SJSA1 (cell line): ENCODE measurements around the gene FRMPD2. TPM values are rescaled to one million over a fixed set of nuclear protein-coding genes. Genes with fewer than 3 reads are reported as not detected.
A peak's percentile ranks its signal among the peaks of the same experiment; 100 is the strongest.
"Not testable (repeated sequence)": the region's sequence is repeated elsewhere in the genome, so short reads cannot be mapped to it uniquely, and the experiment has no call there.

Experiments used
- DNase-seq, 2 experiments: peaks; one replicate each; pipeline ENCODE4 v3.0.0-alpha.2; 2015 to 2020; ENCODE audit warnings: low spot score in 2 of 2, low read depth in 1 of 2
- H3K27ac ChIP-seq: fragments of 250-450 bp; sonication (Bioruptor Pico); 2 replicates; pipeline ENCODE4 v1.5.1; 2020; ENCODE audit warnings: mild to moderate bottlenecking, moderate library complexity
- H3K27me3 ChIP-seq: fragments of 250-450 bp; sonication (Bioruptor Pico); replicated peaks from 2 replicates; pipeline ENCODE4 v1.5.1; 2020; ENCODE audit warnings: mild to moderate bottlenecking, moderate library complexity
- H3K36me3 ChIP-seq: fragments of 250-450 bp; sonication (Bioruptor Pico); 2 replicates; pipeline ENCODE4 v1.5.1; 2020; ENCODE audit warnings: mild to moderate bottlenecking
- H3K4me1 ChIP-seq: fragments of 250-450 bp; sonication (Bioruptor Pico); replicated peaks from 2 replicates; pipeline ENCODE4 v1.6.1; 2021; ENCODE audit warnings: mild to moderate bottlenecking
- H3K4me3 ChIP-seq: fragments of 250-450 bp; sonication (Bioruptor Pico); 2 replicates; pipeline ENCODE4 v1.5.1; 2020; ENCODE audit warnings: mild to moderate bottlenecking
- H3K9me3 ChIP-seq: fragments of 250-450 bp; sonication (Bioruptor Pico); replicated peaks from 2 replicates; pipeline ENCODE4 v1.5.1; 2020; ENCODE audit warnings: mild to moderate bottlenecking
- total RNA-seq: library from RNA; depleted of rRNA; stranded (reverse); fragments of >200 nt; shearing (Covaris generic); gene quantifications from 2 replicates; pipeline ENCODE4 v1.2.3, GENCODE V29; 2014

Gene FRMPD2
- total RNA-seq, 1 experiment from 2014 or later, result 0.03 TPM

DNA sequence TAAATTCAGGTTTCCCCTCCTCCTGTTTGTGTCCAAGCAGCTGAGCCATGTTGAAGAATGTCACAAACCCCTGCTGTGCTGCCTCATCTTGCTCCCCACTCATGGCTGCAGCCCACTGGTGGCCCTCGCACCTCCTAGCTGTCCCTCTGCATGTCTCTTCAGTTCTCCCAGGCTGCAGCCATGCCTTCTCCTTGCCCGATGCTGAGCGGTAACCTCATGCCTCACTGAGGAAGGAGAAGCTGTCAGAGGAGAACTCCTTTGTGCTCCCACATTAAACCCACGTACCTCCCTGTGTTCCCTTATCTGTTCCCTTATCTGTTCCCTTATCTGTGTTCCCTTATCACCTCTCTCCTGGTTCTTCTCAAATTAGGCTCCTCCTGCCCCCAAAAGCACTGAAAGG, 10.3 kb upstream of the FRMPD2 start:
- H3K27ac ChIP-seq, result no peak overlapping the region
- DNase-seq, result no peak
- H3K27me3 ChIP-seq, result no peaks in the 10 kb centered on the region
- peaks cover 10% of the 10 kb centered on the region for H3K9me3 ChIP-seq
- 0 out of 2 replicates have a peak, but pooled peaks cover 4% of the 10 kb centered on the region for H3K4me1 ChIP-seq
- no peaks in the 10 kb centered on the region for H3K36me3 ChIP-seq
- no peak overlapping the region for H3K4me3 ChIP-seq

DNA sequence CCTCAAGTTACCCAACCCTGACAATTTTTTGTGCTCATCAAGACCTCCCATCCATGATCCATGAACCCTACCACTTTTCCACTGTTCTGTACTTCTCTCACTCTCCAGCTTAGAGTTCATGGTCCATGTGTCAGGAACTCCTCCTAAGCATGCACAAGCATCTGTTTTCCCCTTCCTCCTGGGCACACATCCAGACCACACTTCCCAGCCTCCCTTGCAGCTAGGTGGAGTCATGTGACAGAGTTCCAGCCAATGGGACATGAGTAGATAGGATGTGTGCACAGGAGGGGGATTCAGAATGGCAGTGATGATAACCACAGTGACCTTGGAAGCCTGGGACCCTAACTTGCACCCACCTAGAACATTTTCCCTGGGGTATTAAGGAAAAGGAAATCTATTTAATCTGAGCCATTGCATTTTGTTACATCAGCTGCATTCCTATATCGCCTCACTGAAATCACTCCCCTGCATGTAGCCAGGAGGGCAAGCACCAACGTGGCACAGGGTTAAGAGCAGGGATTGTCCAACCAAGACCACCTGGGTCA, 9.6 kb upstream of the FRMPD2 start:
- no peak overlapping the region for H3K27ac ChIP-seq
- no peaks in the 10 kb centered on the region for H3K27me3 ChIP-seq
- H3K4me1 ChIP-seq, result no peaks in the 10 kb centered on the region
- DNase-seq, result no peak
- no peaks in the 10 kb centered on the region for H3K36me3 ChIP-seq
- peaks cover 12% of the 10 kb centered on the region for H3K9me3 ChIP-seq
- H3K4me3 ChIP-seq, result no peak overlapping the region

DNA sequence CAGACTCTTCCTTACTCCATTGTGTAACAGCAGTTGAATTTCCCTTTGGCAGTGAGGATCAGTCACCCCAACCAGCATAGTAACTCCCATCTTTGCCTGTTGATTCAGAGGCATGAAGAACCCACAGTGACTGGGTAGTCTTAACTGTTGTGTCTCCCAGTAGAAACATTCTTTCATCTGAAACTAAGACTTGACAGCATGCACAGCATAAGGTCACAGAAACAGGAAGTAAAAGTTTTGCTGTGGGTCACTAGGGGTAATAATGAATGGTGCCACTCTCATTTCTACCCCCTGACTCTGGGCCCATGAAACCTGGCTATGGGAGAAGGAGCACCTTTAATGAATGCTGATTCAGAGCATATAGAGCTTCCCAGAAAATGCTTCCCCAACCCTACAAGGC, 8.3 kb upstream of the FRMPD2 start:
- Histone ChIP-seq H3K27me3 (no peaks in the 10 kb centered on the region), H3K9me3 (peaks cover 12% of the 10 kb centered on the region), H3K4me3 (no peak overlapping the region), H3K27ac (no peak overlapping the region), H3K36me3 (no peaks in the 10 kb centered on the region), H3K4me1 (no peaks in the 10 kb centered on the region)
- no peak for DNase-seq

DNA sequence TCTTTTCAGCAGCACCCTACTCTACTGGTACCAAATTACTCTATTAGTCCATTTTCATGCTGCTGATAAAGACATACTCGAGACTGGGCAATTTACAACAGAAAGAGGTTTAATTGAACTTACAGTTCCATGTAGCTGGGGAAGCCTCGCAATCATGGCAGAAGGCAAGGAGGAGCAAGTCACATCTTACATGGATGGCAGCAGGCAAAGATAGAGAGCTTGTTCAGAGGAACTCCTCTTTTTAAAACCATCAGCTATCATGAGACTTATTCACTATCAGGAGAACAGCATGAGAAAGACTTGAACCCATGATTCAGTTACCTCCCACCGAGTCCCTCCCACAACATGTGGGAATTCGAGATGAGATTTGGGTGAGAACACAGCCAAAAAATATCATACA, 7.2 kb upstream of the FRMPD2 start:
- not testable (repeated sequence) for H3K27me3 ChIP-seq, H3K4me1 ChIP-seq, DNase-seq, H3K4me3 ChIP-seq, H3K36me3 ChIP-seq, H3K27ac ChIP-seq
- peaks cover 12% of the 10 kb centered on the region for H3K9me3 ChIP-seq

DNA sequence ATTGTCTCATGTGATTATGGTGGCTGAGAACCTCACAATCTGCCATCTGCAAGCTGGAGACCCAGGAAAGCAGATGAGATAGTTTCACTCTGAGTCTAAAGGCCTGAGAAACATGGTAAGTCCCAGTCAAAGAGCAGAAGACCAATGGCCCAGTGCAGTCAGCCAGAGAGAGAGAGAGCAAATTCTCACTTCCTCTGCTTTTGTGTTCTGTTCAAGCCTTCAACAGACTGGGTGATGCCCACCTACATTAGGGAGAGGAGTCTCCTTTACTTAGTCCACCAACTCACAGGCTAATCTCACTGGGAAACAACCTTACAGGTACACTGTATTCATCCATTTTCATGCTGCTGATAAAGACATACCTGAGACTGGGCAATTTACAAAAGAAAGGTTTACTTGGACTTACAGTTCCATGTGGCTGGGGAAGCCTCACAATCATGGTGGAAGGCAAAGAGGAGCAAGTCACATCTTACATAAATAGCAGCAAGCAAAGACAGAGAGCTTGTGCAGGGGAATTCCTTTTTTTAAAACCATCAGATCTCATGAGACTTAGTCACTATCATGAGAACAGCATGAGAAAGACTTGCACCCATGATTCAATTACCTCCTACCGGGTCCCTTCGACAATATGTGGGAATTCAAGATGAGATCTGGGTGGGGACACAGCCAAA, 4.7 kb upstream of the FRMPD2 start:
- peaks cover 3% of the 10 kb centered on the region for H3K4me1 ChIP-seq
- no peak overlapping the region for H3K4me3 ChIP-seq
- no peak overlapping the region for H3K27ac ChIP-seq
- H3K27me3 ChIP-seq, result 0 out of 2 replicates have a peak, but pooled peaks cover 2% of the 10 kb centered on the region
- no peaks in the 10 kb centered on the region for H3K36me3 ChIP-seq
- DNase-seq, result no peak
- peaks cover 12% of the 10 kb centered on the region for H3K9me3 ChIP-seq

DNA sequence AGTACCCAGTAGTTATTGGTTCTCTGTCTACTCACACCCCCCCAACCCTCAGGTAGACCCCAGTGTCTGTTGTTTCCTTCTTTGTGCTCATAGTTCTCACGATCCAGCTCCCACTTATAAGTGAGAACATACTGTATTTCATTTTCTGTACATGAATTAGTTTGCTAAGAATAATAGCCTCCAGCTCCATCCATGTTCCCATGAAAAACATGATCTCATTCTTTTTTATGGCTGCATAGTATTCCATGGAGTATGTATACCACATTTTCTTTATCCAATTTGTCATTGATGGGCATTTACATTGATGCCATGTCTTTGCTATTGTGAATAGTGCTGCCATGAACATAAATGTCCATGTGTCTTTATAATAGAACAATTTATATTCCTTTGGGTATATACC, 2.6 kb upstream of the FRMPD2 start:
- H3K4me3 ChIP-seq, result no peak overlapping the region
- 0 out of 2 replicates have a peak, but pooled peaks cover 2% of the 10 kb centered on the region for H3K27me3 ChIP-seq
- peaks cover 7% of the 10 kb centered on the region for H3K4me1 ChIP-seq
- H3K36me3 ChIP-seq, result no peaks in the 10 kb centered on the region
- DNase-seq, result no peak
- no peak overlapping the region for H3K27ac ChIP-seq
- peaks cover 8% of the 10 kb centered on the region for H3K9me3 ChIP-seq

DNA sequence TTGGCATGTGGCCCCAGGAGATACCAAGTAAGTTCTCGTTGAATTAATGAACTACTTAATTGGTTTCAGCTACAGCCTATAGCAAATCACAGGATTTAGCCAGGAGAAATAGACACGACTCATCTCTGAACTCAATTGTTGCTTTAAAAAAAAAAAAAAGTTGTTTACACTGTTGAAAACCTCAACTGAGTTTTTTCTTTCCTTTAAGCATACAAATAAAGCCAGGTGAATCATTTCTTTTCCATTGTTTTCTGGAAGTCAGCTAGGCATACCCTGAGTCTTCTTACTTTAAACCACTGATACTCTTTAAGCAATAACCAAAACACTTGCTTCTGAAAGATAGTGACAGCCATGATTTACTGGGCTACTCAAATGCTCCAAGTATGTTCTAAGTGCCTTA, 755 bp downstream of the FRMPD2 start:
- peak in 1 of 2 experiments; percentile 28 for DNase-seq
- H3K9me3 ChIP-seq, result no peaks in the 10 kb centered on the region
- peaks cover 7% of the 10 kb centered on the region for H3K4me1 ChIP-seq
- H3K27ac ChIP-seq, result no peak overlapping the region
- no peaks in the 10 kb centered on the region for H3K36me3 ChIP-seq
- 0 out of 2 replicates have a peak, but pooled peaks cover 2% of the 10 kb centered on the region for H3K27me3 ChIP-seq
- no peak overlapping the region for H3K4me3 ChIP-seq

DNA sequence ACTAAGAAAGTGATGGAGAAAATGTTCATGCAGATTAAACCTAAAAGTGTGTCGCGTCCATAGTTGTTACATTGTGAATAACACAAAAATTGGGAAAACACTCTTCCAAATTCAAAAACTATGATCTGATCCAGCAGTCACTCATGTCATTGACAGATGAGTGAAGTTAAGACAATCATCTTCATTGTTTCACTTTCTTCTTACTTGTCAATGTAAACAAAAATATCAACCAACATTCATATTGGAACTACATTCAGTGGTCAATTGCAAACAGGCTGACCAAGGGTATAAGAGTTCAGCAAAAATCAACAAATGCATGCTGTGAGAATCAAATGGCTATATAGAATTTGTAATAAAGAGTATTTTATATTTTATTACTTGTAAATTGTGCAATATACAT, 1.8 kb downstream of the FRMPD2 start:
- H3K27me3 ChIP-seq, result 0 out of 2 replicates have a peak, but pooled peaks cover 2% of the 10 kb centered on the region
- H3K36me3 ChIP-seq, result no peaks in the 10 kb centered on the region
- H3K9me3 ChIP-seq, result no peaks in the 10 kb centered on the region
- H3K4me1 ChIP-seq, result peaks cover 7% of the 10 kb centered on the region
- no peak overlapping the region for H3K27ac ChIP-seq
- no peak for DNase-seq
- H3K4me3 ChIP-seq, result no peak overlapping the region

DNA sequence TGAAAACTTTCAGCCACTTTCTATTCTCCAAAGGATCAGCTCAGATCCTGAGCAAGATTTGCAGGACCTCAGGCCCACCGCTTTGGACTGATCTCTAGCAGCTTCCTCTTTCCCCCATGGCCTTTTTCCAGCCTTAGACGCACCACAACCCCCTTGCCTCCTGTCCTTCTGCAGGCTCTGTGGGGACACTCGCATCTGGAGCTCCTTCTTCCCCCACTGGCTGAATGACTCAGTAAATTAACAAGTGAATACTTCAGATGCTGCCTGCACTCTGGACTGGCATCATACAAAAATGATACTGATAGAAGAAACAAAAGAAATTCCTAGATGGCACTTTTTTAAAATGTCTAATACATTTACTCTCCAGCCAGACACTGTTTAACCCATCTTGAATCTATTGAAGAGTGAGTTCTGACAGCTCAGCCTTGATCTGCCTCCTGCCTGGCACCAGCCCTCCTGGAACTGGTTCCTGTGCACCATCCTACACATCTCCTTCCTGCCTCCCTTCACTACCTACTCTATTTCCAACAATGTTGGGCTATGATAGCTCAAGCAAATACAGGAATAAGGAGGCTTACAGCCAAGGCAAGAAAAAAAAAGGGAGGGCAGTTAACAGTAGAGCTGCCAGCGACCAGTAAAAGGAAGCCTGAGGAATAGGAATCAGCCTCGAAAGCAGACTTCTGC, 3.3 kb downstream of the FRMPD2 start:
- Histone ChIP-seq H3K4me1 (peaks cover 7% of the 10 kb centered on the region), H3K27ac (no peak overlapping the region), H3K36me3 (no peaks in the 10 kb centered on the region), H3K4me3 (no peak overlapping the region), H3K9me3 (no peaks in the 10 kb centered on the region), H3K27me3 (no peaks in the 10 kb centered on the region)
- no peak for DNase-seq

DNA sequence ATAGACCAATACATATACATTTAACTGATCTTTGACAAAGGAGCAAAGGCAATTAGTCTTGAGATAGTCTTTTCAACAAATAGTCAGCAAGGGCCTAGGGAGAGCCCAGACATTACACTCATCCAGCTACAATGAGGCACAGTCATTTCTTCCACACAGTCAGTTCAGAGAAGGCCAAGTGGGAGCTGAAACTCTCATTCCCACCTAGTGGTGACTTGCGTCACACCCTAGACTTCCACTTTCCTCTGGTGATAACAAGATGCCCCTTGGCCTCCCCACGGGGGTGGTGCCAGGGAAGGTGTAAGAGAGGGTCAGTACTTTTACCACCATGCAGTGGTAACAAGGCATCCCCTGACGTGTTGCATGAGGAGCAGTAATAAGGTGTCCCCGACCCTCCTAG, 8.0 kb downstream of the FRMPD2 start:
- Histone ChIP-seq H3K9me3 (no peaks in the 10 kb centered on the region), H3K4me3 (no peak overlapping the region), H3K4me1 (no peaks in the 10 kb centered on the region), H3K36me3 (no peaks in the 10 kb centered on the region), H3K27ac (no peak overlapping the region), H3K27me3 (no peaks in the 10 kb centered on the region; the same call in 1 of the 2 replicates)
- no peak for DNase-seq

DNA sequence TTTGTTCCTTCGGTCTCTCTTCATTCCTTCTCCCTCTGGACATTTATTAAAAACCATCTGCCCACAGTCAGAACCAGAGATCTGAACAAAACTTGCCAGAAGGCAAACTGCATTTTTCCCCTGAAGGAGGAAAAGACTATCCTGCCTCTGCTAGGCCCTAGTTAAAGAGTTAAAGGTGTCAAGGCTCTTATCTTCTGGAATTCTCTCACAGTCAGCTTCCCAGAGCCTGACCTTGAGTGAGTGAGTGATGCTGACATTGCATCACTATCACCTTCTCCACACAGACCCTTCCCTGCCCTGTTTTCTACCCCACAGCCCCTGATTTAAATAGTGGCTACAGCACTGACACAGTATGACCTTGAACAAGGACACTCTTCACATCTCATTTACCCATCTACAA, 16.4 kb downstream of the FRMPD2 start:
- Histone ChIP-seq H3K9me3 (no peaks in the 10 kb centered on the region), H3K4me3 (no peak overlapping the region), H3K27me3 (peaks cover 5% of the 10 kb centered on the region), H3K27ac (no peak overlapping the region), H3K36me3 (no peaks in the 10 kb centered on the region), H3K4me1 (peaks cover 14% of the 10 kb centered on the region)
- DNase-seq, result no peak

DNA sequence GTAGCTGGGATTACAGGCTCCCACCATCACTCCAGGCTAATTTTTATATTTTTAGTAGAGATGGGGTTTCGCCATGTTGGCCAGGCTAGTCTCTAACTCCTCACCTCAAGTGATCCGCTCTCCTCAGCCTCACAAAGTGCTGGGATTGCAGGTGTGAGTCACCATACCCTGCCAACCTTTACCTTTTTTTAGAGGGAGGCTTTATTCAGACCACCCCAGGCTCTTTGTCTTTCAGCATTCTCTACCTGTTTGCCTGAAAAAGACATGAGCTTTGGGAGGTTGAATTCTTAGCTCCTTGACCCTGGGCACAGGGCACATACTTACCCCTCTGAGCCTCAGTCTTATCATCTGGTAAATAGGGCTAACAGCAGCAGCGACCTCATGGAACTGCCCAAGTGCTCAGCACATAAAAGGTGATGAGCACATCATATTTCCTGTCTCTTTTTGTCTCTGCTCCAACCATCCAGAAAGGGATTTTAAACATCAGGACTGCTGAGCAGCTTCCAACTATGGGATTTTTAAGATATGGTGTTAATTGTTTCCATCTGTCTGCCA, 17.0 kb downstream of the FRMPD2 start:
- Histone ChIP-seq H3K27me3 (peaks cover 5% of the 10 kb centered on the region; the same call in 1 of the 2 replicates), H3K4me3 (no peak overlapping the region), H3K27ac (no peak overlapping the region), H3K36me3 (no peaks in the 10 kb centered on the region), H3K4me1 (peaks cover 14% of the 10 kb centered on the region), H3K9me3 (no peaks in the 10 kb centered on the region)
- no peak for DNase-seq

DNA sequence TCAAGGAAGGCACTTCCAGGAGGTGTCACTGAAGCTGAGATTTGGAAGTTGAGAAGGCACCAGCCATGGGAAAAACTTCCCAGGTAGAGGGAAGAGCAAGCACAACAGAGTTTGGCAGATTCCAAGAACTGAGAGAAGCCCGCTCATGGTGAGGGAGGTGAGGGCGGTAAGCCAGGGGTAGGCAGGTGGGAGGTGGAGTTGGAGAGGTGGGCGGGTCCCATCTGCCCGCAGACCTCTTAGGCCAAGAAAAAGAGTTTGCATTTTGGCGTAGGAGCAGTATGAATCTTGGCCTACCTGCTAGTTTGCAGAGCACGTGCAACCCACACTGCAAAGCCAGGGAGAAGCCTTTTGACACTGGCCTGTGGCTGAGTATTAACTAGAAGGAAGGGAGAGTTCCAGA, 18.8 kb downstream of the FRMPD2 start:
- DNase-seq, result no peak
- Histone ChIP-seq H3K4me3 (no peak overlapping the region), H3K27me3 (0 out of 2 replicates have a peak, but pooled peaks cover under 1% of the 10 kb centered on the region)

More for the DNA sequence above, 18.8 kb downstream of the FRMPD2 start:
- Histone ChIP-seq H3K27ac (no peak overlapping the region), H3K9me3 (no peaks in the 10 kb centered on the region), H3K4me1 (peaks cover 14% of the 10 kb centered on the region), H3K36me3 (no peaks in the 10 kb centered on the region)
